ENCODE data around the gene PRR35. TPM values are rescaled to one million over a fixed set of nuclear protein-coding genes. Genes with fewer than 3 reads are reported as not detected.

PRR35 gene
- total RNA-seq, 1 donor from 2014 or later: not detected

DNA sequence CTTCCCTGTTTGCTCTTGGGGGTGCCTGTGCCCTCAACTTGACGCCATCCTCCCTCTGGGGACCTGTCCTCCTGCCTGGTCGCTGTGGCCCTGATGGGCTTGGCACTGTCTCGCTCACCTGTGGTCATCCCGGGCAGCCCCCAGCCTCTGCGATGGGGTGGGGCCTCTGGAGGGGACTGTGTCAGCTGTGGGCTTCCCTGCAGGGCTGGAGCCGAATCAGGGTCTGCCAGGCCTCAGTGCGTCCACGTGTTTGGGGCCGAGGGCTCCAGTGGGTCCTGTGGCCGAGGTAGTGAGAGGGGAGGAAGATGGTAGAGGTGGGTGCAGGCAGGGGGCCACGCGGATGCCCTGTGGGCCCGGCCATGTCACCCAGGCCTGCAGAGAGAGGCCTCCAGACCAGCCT lies 17.6 kb downstream of the PRR35 start:
- intact Hi-C loops (cut with micrococcal nuclease): no loop called here

DNA sequence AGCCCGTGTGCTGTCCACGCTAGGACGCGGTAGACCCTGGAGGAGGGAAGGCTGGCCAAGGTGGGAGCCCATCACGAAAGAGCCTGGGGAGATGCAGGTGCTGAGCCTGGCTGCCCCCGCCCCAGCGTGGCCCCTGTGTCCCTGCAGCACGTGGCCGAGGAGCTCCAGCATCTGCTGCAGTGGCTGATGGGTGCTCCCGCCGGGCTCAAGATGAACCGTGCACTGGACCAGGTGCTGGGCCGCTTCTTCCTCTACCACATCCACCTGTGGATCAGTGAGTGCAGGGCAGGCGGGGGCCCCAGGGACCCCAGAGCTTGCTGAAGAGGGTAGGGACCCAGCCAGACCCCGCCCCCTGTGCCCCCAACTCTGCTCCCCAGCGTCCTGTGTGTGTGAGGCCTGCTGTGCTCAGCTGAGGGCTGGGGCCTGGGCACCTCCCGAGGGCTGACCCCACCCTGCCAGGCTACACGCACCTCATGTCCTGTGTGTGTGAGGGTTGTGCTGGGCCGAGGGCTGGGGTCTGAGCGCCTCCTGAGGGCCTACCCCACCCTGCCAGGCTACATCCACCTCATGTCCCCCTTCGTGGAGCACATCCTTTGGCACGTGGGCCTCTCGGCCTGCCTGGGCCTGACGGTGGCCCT lies 18.2 kb downstream of the PRR35 start:
- intact Hi-C loops (cut with micrococcal nuclease): no loop called here

DNA sequence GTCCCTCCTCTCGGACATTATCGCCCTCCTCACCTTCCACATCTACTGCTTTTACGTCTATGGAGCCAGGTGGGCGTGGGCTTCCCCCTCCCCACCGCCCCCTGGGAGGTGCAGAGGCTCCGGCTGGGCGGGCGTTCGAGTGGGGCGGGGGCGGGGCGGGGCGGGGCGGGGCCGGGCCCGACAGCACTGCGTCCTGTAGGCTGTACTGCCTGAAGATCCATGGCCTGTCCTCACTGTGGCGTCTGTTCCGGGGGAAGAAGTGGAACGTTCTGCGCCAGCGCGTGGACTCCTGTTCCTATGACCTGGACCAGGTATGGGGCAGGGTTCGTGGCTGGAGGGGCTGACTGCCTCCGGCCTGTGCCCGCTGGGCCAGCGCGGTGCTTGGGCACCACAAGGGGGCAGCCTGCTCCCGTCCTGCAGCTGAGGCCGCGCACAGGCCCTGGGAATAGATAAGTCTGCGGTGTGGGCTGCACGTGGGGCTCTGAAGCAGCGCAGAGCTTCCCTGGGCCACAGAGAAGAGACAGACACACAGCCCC lies 18.7 kb downstream of the PRR35 start:
- intact Hi-C loops (cut with micrococcal nuclease): no loop called here

- intact Hi-C loops (cut with micrococcal nuclease): no loop called here
Observed at GRCh38 chr16:580141-580945, 20.1 kb downstream of the PRR35 start.

DNA sequence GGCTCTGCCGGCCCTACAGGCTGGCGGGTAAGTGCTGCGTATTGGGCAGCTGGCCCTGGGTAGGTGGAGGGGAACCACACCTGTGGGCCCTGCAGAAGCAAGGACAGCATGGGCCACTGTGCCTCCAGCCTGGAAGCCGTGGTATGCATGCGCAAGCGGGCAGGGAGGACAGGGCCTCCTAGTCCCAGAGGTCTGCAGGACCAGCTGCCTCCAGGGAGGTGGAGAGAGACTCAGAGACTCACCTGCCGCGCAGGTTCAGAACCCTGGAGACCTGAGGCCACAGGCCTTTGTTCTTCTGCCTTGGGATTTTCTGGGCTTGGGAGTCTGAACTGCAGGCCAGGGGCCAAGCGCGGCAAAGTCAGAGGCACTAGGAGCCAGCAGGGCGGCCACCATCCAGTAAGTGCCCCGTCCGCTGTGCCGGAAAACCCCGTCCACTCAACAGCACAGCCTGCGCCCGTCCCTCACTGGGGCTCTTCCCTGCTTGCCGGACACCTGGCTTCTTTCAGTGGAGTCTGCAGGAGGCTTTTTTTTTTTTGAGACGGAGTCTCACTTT lies 20.8 kb downstream of the PRR35 start:
- intact Hi-C loops (cut with micrococcal nuclease): no loop called here

- intact Hi-C loops (cut with micrococcal nuclease): no loop called here
Observed at GRCh38 chr16:582218-582613, 22.0 kb downstream of the PRR35 start.

DNA sequence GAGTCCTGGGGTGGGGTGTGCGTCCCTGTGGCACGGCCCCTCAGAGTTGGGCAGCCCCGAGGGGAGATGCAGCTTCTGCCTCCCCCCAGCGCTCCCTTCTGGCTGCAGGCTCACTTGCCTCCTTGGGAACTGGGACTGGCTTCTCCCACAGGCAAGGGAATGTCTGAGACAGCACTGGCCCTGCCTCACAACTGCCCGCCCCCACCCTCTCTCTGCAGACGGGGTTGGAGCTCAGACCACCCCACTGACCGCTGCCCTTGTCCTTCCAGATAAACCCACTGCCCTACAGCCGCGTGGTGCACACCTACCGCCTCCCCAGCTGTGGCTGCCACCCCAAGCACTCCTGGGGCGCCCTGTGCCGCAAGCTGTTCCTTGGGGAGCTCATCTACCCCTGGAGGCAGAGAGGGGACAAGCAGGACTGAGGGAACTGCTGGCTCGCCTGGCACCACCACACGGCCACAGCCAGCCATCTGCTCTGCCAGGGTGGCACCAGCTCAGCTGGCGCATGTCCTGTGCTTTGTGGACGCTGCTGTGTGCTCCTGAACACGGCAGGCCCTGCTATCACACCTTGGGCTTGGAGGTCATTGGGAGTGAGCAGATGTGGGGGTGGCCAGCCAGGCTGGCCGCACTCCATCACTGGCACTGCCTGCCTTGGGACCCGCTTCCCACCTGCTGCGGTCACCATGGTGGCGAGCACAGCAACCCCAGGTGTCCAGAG lies 22.6 kb downstream of the PRR35 start:
- intact Hi-C loops (cut with micrococcal nuclease): no loop called here

DNA sequence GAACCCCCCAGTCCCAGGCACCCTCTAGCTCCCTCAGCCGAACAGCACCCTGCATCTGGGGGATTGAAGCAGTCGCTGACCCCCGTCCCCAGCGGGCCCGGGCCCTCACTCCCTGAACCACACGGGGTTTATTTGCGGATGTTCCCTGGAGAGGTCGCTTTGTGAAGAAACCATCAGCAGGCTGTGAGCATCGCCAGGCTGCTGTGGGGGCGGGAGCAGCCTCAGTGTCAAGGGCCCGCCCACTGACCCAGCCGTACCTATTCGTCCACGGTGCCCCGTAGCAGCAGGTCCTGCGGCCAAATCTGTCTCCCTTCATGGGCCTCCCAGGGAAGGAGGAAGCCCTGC lies 23.2 kb downstream of the PRR35 start:
- intact Hi-C loops (cut with micrococcal nuclease): no loop called here

DNA sequence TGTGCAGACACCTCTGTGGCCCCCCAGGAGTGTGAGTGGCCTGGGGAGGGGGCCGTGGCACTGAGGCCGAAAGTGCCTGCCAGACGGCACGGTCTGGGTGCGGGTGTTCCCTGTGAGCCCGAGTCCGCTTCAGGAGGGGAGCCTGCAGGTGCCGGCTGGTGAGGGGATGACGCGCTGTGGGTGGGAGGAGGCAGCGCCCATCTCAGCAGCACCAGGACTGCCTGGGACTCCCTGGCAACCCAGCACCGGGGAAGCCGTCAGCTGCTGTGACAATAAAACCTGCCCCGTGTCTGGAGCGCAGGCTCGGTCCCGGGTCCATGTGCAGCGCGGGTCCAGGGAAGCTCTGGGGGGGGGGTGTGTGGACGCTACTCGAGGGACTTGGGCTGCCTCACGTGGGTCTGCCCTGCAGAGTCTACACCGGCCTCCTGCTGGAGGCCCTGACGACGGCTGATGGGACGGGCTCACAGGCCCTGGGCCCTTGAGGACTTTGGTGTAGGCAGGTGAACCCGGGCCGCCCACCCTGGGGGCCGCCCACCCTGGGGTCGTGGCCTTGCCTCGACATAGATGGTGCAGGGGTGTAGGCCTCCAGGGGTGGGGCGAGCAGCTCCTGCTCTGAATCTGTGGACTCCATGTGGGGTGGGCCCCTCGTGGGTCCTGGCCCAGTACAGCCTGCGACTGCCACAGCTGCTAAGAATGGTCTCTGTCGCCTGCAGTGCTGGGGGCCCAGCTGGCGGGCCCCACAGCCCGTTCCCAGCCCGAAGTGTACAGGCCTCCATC lies 23.8 kb downstream of the PRR35 start:
- intact Hi-C loops (cut with micrococcal nuclease): no loop called here

- intact Hi-C loops (cut with micrococcal nuclease): loop anchor here (5.0 kb wide), 2 partner anchors 203 to 1027 kb away; partner anchors contain the start of genes CRAMP1, IFT140 and PGAP6
Observed at GRCh38 chr16:585351-585750, 25.2 kb downstream of the PRR35 start.

DNA sequence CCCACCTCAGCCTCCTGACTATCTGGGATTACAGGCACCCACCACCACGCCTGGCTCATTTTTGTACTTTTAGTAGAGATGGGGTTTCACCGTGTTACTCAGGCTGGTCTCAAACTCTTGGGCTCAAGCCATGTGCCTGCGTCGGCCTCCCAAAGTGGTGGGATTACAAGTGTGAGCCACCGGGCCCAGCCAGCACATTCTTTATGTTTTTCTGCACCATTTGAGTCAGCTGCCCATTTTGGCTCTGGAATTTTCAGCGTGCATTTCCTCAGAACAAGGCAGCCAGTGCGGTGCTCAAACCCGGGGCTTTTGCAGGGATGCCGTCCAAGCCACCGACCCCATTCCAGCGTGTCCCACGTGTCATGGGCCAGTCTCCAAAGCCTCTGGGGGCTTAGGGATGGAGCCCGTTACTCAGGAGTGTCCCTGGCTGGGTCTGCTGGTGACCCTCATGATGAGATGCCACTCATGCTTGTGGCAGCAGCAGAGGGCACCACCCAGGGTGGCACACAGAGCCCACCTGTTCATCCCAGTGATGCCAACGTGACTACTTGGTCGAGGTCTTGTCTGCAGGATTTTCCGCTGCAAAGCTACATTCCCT lies 26.0 kb downstream of the PRR35 start:
- intact Hi-C loops (cut with micrococcal nuclease): loop anchor here (5.0 kb wide), 2 partner anchors 204 to 1026 kb away; partner anchors contain the start of genes CRAMP1, IFT140 and PGAP6

GRCh38 chr16:586645-587590 lies 26.7 kb downstream of the PRR35 start:
- intact Hi-C loops (cut with micrococcal nuclease): loop anchor here (5.0 kb wide), 2 partner anchors 205 to 1025 kb away; partner anchors contain the start of genes CRAMP1, IFT140 and PGAP6

DNA sequence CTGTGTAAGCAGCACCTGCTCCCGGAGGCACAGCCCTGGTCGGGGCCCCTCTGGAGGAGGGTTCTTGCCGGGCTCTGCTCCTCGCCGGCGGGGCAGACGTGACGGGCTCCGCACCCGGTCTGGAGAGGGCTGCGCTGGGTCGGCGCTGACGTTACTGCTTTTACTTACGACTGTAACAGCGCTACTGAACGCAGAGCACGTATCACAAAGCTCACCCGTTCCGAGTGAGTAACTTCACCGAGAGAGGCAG lies 28.4 kb downstream of the PRR35 start:
- intact Hi-C loops (cut with micrococcal nuclease): loop anchor here (2.0 to 5.0 kb wide), 3 partner anchors 22 to 1024 kb away; partner anchors contain the start of genes CRAMP1, IFT140, NHLRC4 and PGAP6

- intact Hi-C loops (cut with micrococcal nuclease): loop anchor here (1.0 to 5.0 kb wide), 5 partner anchors 22 to 1023 kb away; partner anchors contain the start of genes CAPN15, CRAMP1, IFT140 and METTL26
Observed at GRCh38 chr16:588889-589657, 28.9 kb downstream of the PRR35 start.

GRCh38 chr16:589658-590187 lies 29.5 kb downstream of the PRR35 start, which contains the start of gene RAB40C:
Gene RAB40C (plus strand): TSS chr16:590066. CDS start chr16:590292, 226 bp downstream.
- intact Hi-C loops (cut with micrococcal nuclease): loop anchor here (1.0 to 5.0 kb wide), 5 partner anchors 23 to 1023 kb away; partner anchors contain the start of genes CAPN15, CRAMP1, IFT140 and METTL26

GRCh38 chr16:590188-590814 lies 30.1 kb downstream of the PRR35 start:
- intact Hi-C loops (cut with micrococcal nuclease): no loop called here

- intact Hi-C loops (cut with micrococcal nuclease): no loop called here
Observed at GRCh38 chr16:590815-591200, 30.6 kb downstream of the PRR35 start.

All from T-helper 2 cell treated with Interferon-gamma antibody and Interleukin-4, amounts not matched to agents 100 ng/mL and 5 ng/mL, for 36 hours (primary cell).